Parathyroid adenoma (tissue), 2 donors: ENCODE results near the gene AGBL3.
"Not testable (repeated sequence)": the region's sequence is repeated elsewhere in the genome, so short reads cannot be mapped to it uniquely, and the experiment has no call there.

Experiments
- H2AFZ ChIP-seq: fragments of 300-600 bp; sonication (generic); one replicate; pipeline ENCODE4 v1.7.0; 2017; ENCODE audit warnings: antibody characterized with exemption, mild to moderate bottlenecking
- H3K27ac ChIP-seq: fragments of 300-600 bp; sonication (generic); one replicate; pipeline ENCODE4 v1.7.0; 2017
- H3K27me3 ChIP-seq: fragments of 300-600 bp; sonication (generic); one replicate; pipeline ENCODE4 v1.7.0; 2017; ENCODE audit warnings: low read length; ENCODE audit not compliant: control insufficient read depth, insufficient read depth
- H3K36me3 ChIP-seq: fragments of 300-600 bp; sonication (generic); one replicate; pipeline ENCODE4 v1.7.0; 2017; ENCODE audit warnings: low read length; ENCODE audit not compliant: control insufficient read depth, insufficient read depth
- H3K4me1 ChIP-seq: fragments of 300-600 bp; sonication (generic); one replicate; pipeline ENCODE4 v1.7.0; 2017; ENCODE audit warnings: control low read depth
- H3K4me2 ChIP-seq: fragments of 300-600 bp; sonication (generic); one replicate; pipeline ENCODE4 v1.7.0; 2017; ENCODE audit warnings: low read length
- H3K4me3 ChIP-seq: fragments of 300-600 bp; sonication (generic); one replicate; pipeline ENCODE4 v1.7.0; 2017; ENCODE audit warnings: low read depth, low read length
- H3K79me2 ChIP-seq: fragments of 300-600 bp; sonication (generic); one replicate; pipeline ENCODE4 v1.7.0; 2017; ENCODE audit warnings: control low read depth
- H3K9ac ChIP-seq: fragments of 300-600 bp; sonication (generic); one replicate; pipeline ENCODE4 v1.7.0; 2017; ENCODE audit warnings: mild to moderate bottlenecking
- H3K9me3 ChIP-seq: fragments of 300-600 bp; sonication (generic); one replicate; pipeline ENCODE4 v1.7.0; 2017; ENCODE audit warnings: low read length; ENCODE audit not compliant: control insufficient read depth
- TF ChIP-seq, protein P1 (sequence below): fragments of 300-600 bp; sonication (generic); IDR thresholded peaks from one replicate; pipeline ENCODE4 v1.7.0; 2017; ENCODE audit warnings: antibody characterized with exemption, mild to moderate bottlenecking
- donor health status: primary hyperparathyroidism.

The AGBL3 gene

DNA sequence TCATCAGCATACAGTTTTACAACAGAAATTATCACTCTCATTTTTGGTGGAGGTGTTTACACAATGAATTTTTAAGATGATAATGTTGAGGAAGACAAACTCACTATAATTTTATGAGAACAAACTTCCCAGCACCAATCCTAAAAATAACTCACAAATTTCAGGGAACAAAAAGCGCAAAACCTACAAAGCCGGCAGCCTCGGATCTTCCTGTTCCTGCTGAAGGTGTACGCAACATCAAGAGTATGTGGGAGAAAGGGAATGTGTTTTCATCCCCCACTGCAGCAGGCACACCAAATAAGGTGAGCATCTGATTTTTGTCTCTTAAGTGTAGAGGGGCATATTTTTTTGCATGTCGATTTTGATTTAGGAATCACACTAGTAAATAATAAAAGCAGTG, 26.5 kb upstream of the AGBL3 start:
- Histone ChIP-seq H3K4me3 (no peak overlapping the region), H3K9ac (no peak overlapping the region), H3K27me3 (no peaks in the 10 kb centered on the region), H2AFZ (no peak overlapping the region), H3K79me2 (no peaks in the 10 kb centered on the region), H3K9me3 (no peaks in the 10 kb centered on the region), H3K36me3 (no peaks in the 10 kb centered on the region), H3K4me2 (no peak overlapping the region), H3K27ac (no peak overlapping the region), H3K4me1 (no peaks in the 10 kb centered on the region)
- TF ChIP-seq, protein P1, sequence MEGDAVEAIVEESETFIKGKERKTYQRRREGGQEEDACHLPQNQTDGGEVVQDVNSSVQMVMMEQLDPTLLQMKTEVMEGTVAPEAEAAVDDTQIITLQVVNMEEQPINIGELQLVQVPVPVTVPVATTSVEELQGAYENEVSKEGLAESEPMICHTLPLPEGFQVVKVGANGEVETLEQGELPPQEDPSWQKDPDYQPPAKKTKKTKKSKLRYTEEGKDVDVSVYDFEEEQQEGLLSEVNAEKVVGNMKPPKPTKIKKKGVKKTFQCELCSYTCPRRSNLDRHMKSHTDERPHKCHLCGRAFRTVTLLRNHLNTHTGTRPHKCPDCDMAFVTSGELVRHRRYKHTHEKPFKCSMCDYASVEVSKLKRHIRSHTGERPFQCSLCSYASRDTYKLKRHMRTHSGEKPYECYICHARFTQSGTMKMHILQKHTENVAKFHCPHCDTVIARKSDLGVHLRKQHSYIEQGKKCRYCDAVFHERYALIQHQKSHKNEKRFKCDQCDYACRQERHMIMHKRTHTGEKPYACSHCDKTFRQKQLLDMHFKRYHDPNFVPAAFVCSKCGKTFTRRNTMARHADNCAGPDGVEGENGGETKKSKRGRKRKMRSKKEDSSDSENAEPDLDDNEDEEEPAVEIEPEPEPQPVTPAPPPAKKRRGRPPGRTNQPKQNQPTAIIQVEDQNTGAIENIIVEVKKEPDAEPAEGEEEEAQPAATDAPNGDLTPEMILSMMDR, result no peak

DNA sequence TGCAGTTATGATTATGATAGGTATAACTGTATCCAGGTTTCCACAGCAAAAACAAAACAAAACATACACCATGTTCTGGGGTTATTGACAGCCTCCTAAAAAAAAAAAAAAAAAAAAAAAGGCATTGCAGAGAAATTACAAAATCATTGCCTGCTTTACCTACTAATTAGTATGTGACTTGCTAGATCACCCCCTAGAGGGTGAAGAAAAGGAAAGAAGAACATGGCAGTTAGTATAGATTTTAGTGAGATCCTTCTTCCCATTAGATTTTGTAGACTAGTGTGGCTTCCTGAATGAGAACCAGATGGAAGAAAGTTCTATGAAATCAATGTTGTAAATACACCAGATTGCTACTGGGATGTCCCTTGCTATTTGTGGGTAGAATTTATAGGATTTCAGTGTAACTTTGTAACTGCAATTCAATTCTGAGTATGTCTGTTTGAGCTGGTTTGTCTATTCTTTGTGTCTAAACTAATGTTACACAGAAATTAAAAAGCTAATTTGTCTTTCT, 24.0 kb upstream of the AGBL3 start:
- no peak overlapping the region for H3K4me3 ChIP-seq
- no peaks in the 10 kb centered on the region for H3K27me3 ChIP-seq
- no peak overlapping the region for H3K27ac ChIP-seq
- no peak overlapping the region for H3K9ac ChIP-seq
- H3K9me3 ChIP-seq, result no peaks in the 10 kb centered on the region
- TF ChIP-seq, protein P1, result no peak
- no peaks in the 10 kb centered on the region for H3K36me3 ChIP-seq
- no peak overlapping the region for H3K4me2 ChIP-seq
- H3K79me2 ChIP-seq, result no peaks in the 10 kb centered on the region
- H2AFZ ChIP-seq, result no peak overlapping the region
- no peaks in the 10 kb centered on the region for H3K4me1 ChIP-seq

DNA sequence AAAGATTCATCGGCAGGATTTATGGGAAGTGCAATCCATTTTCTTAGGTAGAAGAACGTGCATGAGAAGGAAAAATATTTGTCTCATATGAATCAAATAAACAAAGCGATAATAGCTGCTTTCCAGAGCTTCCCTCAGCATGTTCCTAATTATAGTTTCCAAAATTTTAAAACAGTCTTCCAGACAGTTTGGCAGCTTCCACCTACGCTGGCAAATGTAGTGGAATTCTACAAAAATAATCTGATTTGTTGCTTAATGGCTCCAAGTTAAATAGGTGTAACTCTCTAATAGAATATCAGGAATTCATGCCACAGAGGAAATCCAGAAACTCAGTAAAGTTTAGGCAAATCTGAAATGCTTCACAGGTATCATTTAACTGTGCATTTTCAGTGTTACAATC, 23.3 kb upstream of the AGBL3 start:
- no peaks in the 10 kb centered on the region for H3K9me3 ChIP-seq
- H3K79me2 ChIP-seq, result no peaks in the 10 kb centered on the region
- no peak overlapping the region for H2AFZ ChIP-seq
- TF ChIP-seq, protein P1, result no peak
- H3K4me2 ChIP-seq, result no peak overlapping the region
- H3K36me3 ChIP-seq, result no peaks in the 10 kb centered on the region
- H3K9ac ChIP-seq, result no peak overlapping the region
- H3K4me3 ChIP-seq, result no peak overlapping the region
- no peaks in the 10 kb centered on the region for H3K27me3 ChIP-seq
- H3K27ac ChIP-seq, result no peak overlapping the region
- H3K4me1 ChIP-seq, result no peaks in the 10 kb centered on the region

DNA sequence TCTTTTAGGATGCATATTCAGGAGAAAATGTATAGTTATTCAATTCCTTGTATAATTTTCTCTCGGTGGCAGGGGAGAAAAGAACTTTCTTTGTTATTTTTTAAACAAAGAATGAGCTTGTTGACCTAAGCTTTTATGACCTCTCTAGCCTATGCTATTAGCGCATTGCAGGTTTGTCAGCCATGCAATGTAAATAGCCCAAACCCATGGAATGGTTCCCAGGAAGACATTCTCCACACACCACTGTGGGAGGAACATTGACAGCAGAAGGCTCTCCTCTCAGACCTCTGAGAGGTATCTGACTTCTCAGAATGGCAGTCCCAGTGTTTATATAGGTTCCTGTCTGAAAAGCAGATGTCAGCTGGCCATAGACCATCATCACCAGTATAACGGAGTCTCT, 19.6 kb upstream of the AGBL3 start:
- H3K79me2 ChIP-seq, result no peaks in the 10 kb centered on the region
- H3K9ac ChIP-seq, result no peak overlapping the region
- no peaks in the 10 kb centered on the region for H3K36me3 ChIP-seq
- H3K9me3 ChIP-seq, result no peaks in the 10 kb centered on the region
- no peak overlapping the region for H3K27ac ChIP-seq
- no peaks in the 10 kb centered on the region for H3K27me3 ChIP-seq
- H3K4me3 ChIP-seq, result no peak overlapping the region
- H2AFZ ChIP-seq, result no peak overlapping the region
- H3K4me1 ChIP-seq, result no peaks in the 10 kb centered on the region
- TF ChIP-seq, protein P1, result no peak
- H3K4me2 ChIP-seq, result no peak overlapping the region

GRCh38 chr7:134968110-134968509, 18.2 kb upstream of the AGBL3 start:
- Histone ChIP-seq H3K27ac (no peak overlapping the region), H3K27me3 (no peaks in the 10 kb centered on the region), H3K9me3 (no peaks in the 10 kb centered on the region), H3K79me2 (no peaks in the 10 kb centered on the region), H3K4me1 (no peaks in the 10 kb centered on the region), H3K36me3 (no peaks in the 10 kb centered on the region), H3K4me2 (no peak overlapping the region), H3K9ac (no peak overlapping the region), H3K4me3 (no peak overlapping the region), H2AFZ (no peak overlapping the region)
- TF ChIP-seq, protein P1, result no peak

GRCh38 chr7:134981645-134982044, 4.7 kb upstream of the AGBL3 start:
- H3K9ac ChIP-seq, H3K36me3 ChIP-seq, H3K27ac ChIP-seq, H3K27me3 ChIP-seq, H2AFZ ChIP-seq, H3K9me3 ChIP-seq, H3K4me1 ChIP-seq, H3K79me2 ChIP-seq, H3K4me3 ChIP-seq, H3K4me2 ChIP-seq: not testable (repeated sequence)
